Measurements from ENCODE around the gene USP8.
"Not testable (repeated sequence)": the region's sequence is repeated elsewhere in the genome, so short reads cannot be mapped to it uniquely, and the experiment has no call there.

The USP8 gene

GRCh38 chr15:50452927-50453326, 28.7 kb downstream of the USP8 start:
- DNase-seq, result no peak

GRCh38 chr15:50458348-50459112, 34.3 kb downstream of the USP8 start:
- no peak for DNase-seq

GRCh38 chr15:50463423-50464358, 39.5 kb downstream of the USP8 start:
- no peak for DNase-seq

- DNase-seq, result no peak
Observed at GRCh38 chr15:50471072-50471471, 46.9 kb downstream of the USP8 start.

- DNase-seq, result no peak
Observed at GRCh38 chr15:50476143-50476542, 51.9 kb downstream of the USP8 start.

- no peak for DNase-seq
Observed at GRCh38 chr15:50484781-50485180, 60.6 kb downstream of the USP8 start.

- DNase-seq, result no peak
Observed at GRCh38 chr15:50485389-50485788, 61.2 kb downstream of the USP8 start.

- no peak for DNase-seq
Observed at GRCh38 chr15:50487287-50487686, 63.1 kb downstream of the USP8 start.

- no peak for DNase-seq
Observed at GRCh38 chr15:50493625-50494024, 69.4 kb downstream of the USP8 start.

GRCh38 chr15:50494547-50494946, 70.3 kb downstream of the USP8 start:
- not testable (repeated sequence) for DNase-seq

GRCh38 chr15:50496692-50497091, 72.5 kb downstream of the USP8 start:
- no peak for DNase-seq

- DNase-seq, result no peak
Observed at GRCh38 chr15:50500352-50500751, 76.1 kb downstream of the USP8 start.

GRCh38 chr15:50501815-50502214, 77.6 kb downstream of the USP8 start:
- no peak for DNase-seq

GRCh38 chr15:50503144-50503543, 78.9 kb downstream of the USP8 start:
- no peak for DNase-seq

- DNase-seq, result not testable (repeated sequence)
Observed at GRCh38 chr15:50505656-50506055, 81.5 kb downstream of the USP8 start.

- no peak for DNase-seq
Observed at GRCh38 chr15:50506121-50506520, 81.9 kb downstream of the USP8 start.

GRCh38 chr15:50513001-50513400, 88.8 kb downstream of the USP8 start:
- DNase-seq, result no peak

GRCh38 chr15:50519740-50520425, 95.7 kb downstream of the USP8 start:
- no peak for DNase-seq

- DNase-seq, result no peak
Observed at GRCh38 chr15:50523851-50524251, 99.6 kb downstream of the USP8 start.

- no peak for DNase-seq
Observed at GRCh38 chr15:50531163-50531562, 107.0 kb downstream of the USP8 start.

GRCh38 chr15:50531766-50532165, 107.6 kb downstream of the USP8 start:
- DNase-seq, result no peak

- no peak for DNase-seq
Observed at GRCh38 chr15:50542887-50543210, 118.6 kb downstream of the USP8 start.

- DNase-seq, result no peak
Observed at GRCh38 chr15:50543556-50543955, 119.4 kb downstream of the USP8 start.

- no peak for DNase-seq
Observed at GRCh38 chr15:50544368-50544767, 120.2 kb downstream of the USP8 start.

Data from NCI-H345 (cell line).